UCSD-AML1 (cell line): ENCODE measurements around the gene PTPRK.
"Not testable (repeated sequence)": the region's sequence is repeated elsewhere in the genome, so short reads cannot be mapped to it uniquely, and the experiment has no call there.

ENCODE experiments used
- DNase-seq: peaks from one replicate; lab custom pipeline; 2025; ENCODE audit not compliant: unreplicated experiment; lab: John Stamatoyannopoulos, UW

PTPRK gene

GRCh38 chr6:127938701-127939100 is 581.7 kb downstream of the PTPRK start:
- DNase-seq = no peak

- DNase-seq = no peak
These were observed 582.7 kb downstream of the PTPRK start for GRCh38 chr6:127937747-127938146.

- no peak for DNase-seq
These were observed 583.3 kb downstream of the PTPRK start for GRCh38 chr6:127937102-127937501.

GRCh38 chr6:127934956-127935355 is 585.4 kb downstream of the PTPRK start:
- DNase-seq = no peak

GRCh38 chr6:127933852-127934840 is 586.3 kb downstream of the PTPRK start:
- no peak for DNase-seq

GRCh38 chr6:127933137-127933536 is 587.3 kb downstream of the PTPRK start:
- no peak for DNase-seq

- DNase-seq = no peak
These were observed 587.7 kb downstream of the PTPRK start for GRCh38 chr6:127932708-127933107.

- not testable (repeated sequence) for DNase-seq
These were observed 594.0 kb downstream of the PTPRK start for GRCh38 chr6:127926441-127926840.

- no peak for DNase-seq
These were observed 596.0 kb downstream of the PTPRK start for GRCh38 chr6:127924440-127924839.

- no peak for DNase-seq
These were observed 596.4 kb downstream of the PTPRK start for GRCh38 chr6:127924031-127924430.

- no peak for DNase-seq
These were observed 597.3 kb downstream of the PTPRK start for GRCh38 chr6:127923135-127923534.

GRCh38 chr6:127921982-127922381 is 598.4 kb downstream of the PTPRK start:
- no peak for DNase-seq

GRCh38 chr6:127920804-127921203 is 599.6 kb downstream of the PTPRK start:
- no peak for DNase-seq
